Measurements from ENCODE around the gene ANKMY1.

- TF ChIP-seq CTCF (conservative IDR thresholded peaks at IDR 0.05), result no peak
- no peak for TF ChIP-seq EZH2 (IDR thresholded peaks at IDR 0.05; ENCODE audit: low read depth)
Observed at GRCh38 chr2:240430595-240430994, 127.2 kb downstream of the ANKMY1 start.
